GM19099 (cell line): Measurements from ENCODE around the gene NCOA3.

Experiments used
- POLR2A ChIP-seq: IDR thresholded peaks from 3 replicates; pipeline ENCODE4 v1.6.1; 2011; ENCODE audit warnings: low read depth; ENCODE audit not compliant: insufficient read length; ENCODE audit errors: extremely low read depth

Gene NCOA3

GRCh38 chr20:47596003-47596571, 94.4 kb downstream of the NCOA3 start:
- no peak for TF ChIP-seq POLR2A

GRCh38 chr20:47597090-47597489, 95.4 kb downstream of the NCOA3 start:
- TF ChIP-seq POLR2A = no peak

- TF ChIP-seq POLR2A = no peak
Measured at GRCh38 chr20:47598911-47599744, 97.4 kb downstream of the NCOA3 start.

- no peak for TF ChIP-seq POLR2A
Measured at GRCh38 chr20:47600967-47601547, 99.4 kb downstream of the NCOA3 start.

GRCh38 chr20:47603260-47603659, 101.6 kb downstream of the NCOA3 start:
- no peak for TF ChIP-seq POLR2A

GRCh38 chr20:47605673-47606413, 104.2 kb downstream of the NCOA3 start:
- TF ChIP-seq POLR2A = no peak

GRCh38 chr20:47606414-47606982, 104.8 kb downstream of the NCOA3 start:
- TF ChIP-seq POLR2A = no peak

- TF ChIP-seq POLR2A = no peak
Measured at GRCh38 chr20:47606983-47607613, 105.4 kb downstream of the NCOA3 start.

- TF ChIP-seq POLR2A = no peak
Measured at GRCh38 chr20:47609001-47609400, 107.3 kb downstream of the NCOA3 start.

- no peak for TF ChIP-seq POLR2A
Measured at GRCh38 chr20:47610247-47610944, 108.7 kb downstream of the NCOA3 start.

GRCh38 chr20:47610945-47611250, 109.2 kb downstream of the NCOA3 start:
- no peak for TF ChIP-seq POLR2A

- TF ChIP-seq POLR2A = no peak
Measured at GRCh38 chr20:47611785-47612184, 110.1 kb downstream of the NCOA3 start.

GRCh38 chr20:47612670-47613069, 111.0 kb downstream of the NCOA3 start:
- no peak for TF ChIP-seq POLR2A

- no peak for TF ChIP-seq POLR2A
Measured at GRCh38 chr20:47614703-47615309, 113.1 kb downstream of the NCOA3 start.

GRCh38 chr20:47618479-47618878, 116.8 kb downstream of the NCOA3 start:
- TF ChIP-seq POLR2A = no peak
